CD14-positive monocyte (primary cell): ENCODE data around the gene CNTN2. TPM values are rescaled to one million over a fixed set of nuclear protein-coding genes. Genes with fewer than 3 reads are reported as not detected.

ENCODE experiments used
- DNase-seq, 3 donors: peaks; one replicate each; pipeline ENCODE4 v3.0.0-alpha.2; 2011 to 2022
- H2AFZ ChIP-seq: 2 replicates; pipeline ENCODE4 v1.6.0; 2012; ENCODE audit warnings: mild to moderate bottlenecking, low read depth, low read length, inconsistent platforms; ENCODE audit not compliant: insufficient read depth, poor library complexity, severe bottlenecking
- H3K27ac ChIP-seq, 2 donors: 1 replicate in 1 of 2; 2 replicates in 1 of 2; pipeline ENCODE4 v1.5.1; 2012 to 2013; ENCODE audit warnings: low read length in 2 of 2, control low read depth in 1 of 2, inconsistent platforms in 1 of 2, low read depth in 1 of 2, mild to moderate bottlenecking in 1 of 2
- H3K27me3 ChIP-seq, 2 donors: one replicate each; pipeline versions ENCODE4 v1.6.0 to v1.6.1; 2011 to 2013; ENCODE audit warnings: low read length in 2 of 2; ENCODE audit not compliant: control insufficient read depth in 2 of 2, insufficient read depth in 2 of 2
- H3K36me3 ChIP-seq, 2 donors: replicated peaks in 1 of 2; 1 replicate in 1 of 2; 2 replicates in 1 of 2; pipeline versions ENCODE4 v1.5.1 to v1.6.1; 2012 to 2013; ENCODE audit warnings: low read length in 2 of 2, control low read depth in 1 of 2, inconsistent platforms in 1 of 2, mild to moderate bottlenecking in 1 of 2; ENCODE audit not compliant: insufficient read depth in 2 of 2, control insufficient read depth in 1 of 2
- H3K4me1 ChIP-seq, 2 donors: 1 replicate in 1 of 2; 2 replicates in 1 of 2; pipeline versions ENCODE4 v1.5.1 to v1.6.1; 2012 to 2013; ENCODE audit warnings: low read length in 2 of 2, control low read depth in 1 of 2, inconsistent platforms in 1 of 2, mild to moderate bottlenecking in 1 of 2, moderate library complexity in 1 of 2; ENCODE audit not compliant: insufficient read depth in 2 of 2, control insufficient read depth in 1 of 2
- H3K4me2 ChIP-seq: replicated peaks from 2 replicates; pipeline ENCODE3; 2012; ENCODE audit warnings: low read length, moderate library complexity, mild to moderate bottlenecking; ENCODE audit not compliant: poor library complexity, severe bottlenecking; ENCODE audit errors: extremely low read depth
- H3K4me3 ChIP-seq, 3 experiments: fragments of 200-600 bp in 1 of 3; sonication (generic) in 1 of 3; replicated peaks in 1 of 3; 1 replicate in 2 of 3; 2 replicates in 1 of 3; pipeline ENCODE4 v1.5.1; 2011 to 2013; ENCODE audit warnings: low read length in 3 of 3, mild to moderate bottlenecking in 3 of 3, control low read depth in 2 of 3, low read depth in 2 of 3, inconsistent platforms in 1 of 3, moderate library complexity in 1 of 3
- H3K79me2 ChIP-seq: 2 replicates; pipeline ENCODE4 v1.6.0; 2012; ENCODE audit warnings: mild to moderate bottlenecking, control low read depth, inconsistent platforms, low read length, moderate library complexity; ENCODE audit not compliant: insufficient read depth
- H3K9ac ChIP-seq: 2 replicates; pipeline ENCODE4 v1.6.0; 2017; ENCODE audit warnings: low read length, mild to moderate bottlenecking; ENCODE audit not compliant: insufficient read depth, poor library complexity, severe bottlenecking
- H3K9me3 ChIP-seq, 2 donors: replicated peaks in 1 of 2; 1 replicate in 1 of 2; 2 replicates in 1 of 2; pipeline versions ENCODE4 v1.5.1 to v1.6.1; 2012 to 2013; ENCODE audit warnings: low read length in 2 of 2, control low read depth in 1 of 2; ENCODE audit not compliant: control insufficient read depth in 1 of 2, insufficient read depth in 1 of 2
- H4K20me1 ChIP-seq: 2 replicates; pipeline ENCODE4 v1.6.0; 2012; ENCODE audit warnings: mild to moderate bottlenecking, low read length, control low read depth, moderate library complexity; ENCODE audit not compliant: insufficient read depth
- H3K27ac Mint-ChIP-seq, 7 donors: one replicate each; pipeline ENCODE4 v1.8.0; 2020; ENCODE audit warnings: mild to moderate bottlenecking in 7 of 7, mixed read lengths in 7 of 7, moderate library complexity in 6 of 7, inconsistent platforms in 2 of 7
- H3K27me3 Mint-ChIP-seq, 3 donors: one replicate each; pipeline ENCODE4 v1.8.0; 2021 to 2022; ENCODE audit warnings: low read depth in 3 of 3, mild to moderate bottlenecking in 3 of 3, mixed read lengths in 3 of 3, moderate library complexity in 3 of 3, inconsistent platforms in 1 of 3
- H3K36me3 Mint-ChIP-seq, 2 donors: one replicate each; pipeline ENCODE4 v1.8.0; 2020; ENCODE audit warnings: mixed read lengths in 2 of 2, inconsistent platforms in 1 of 2, mild to moderate bottlenecking in 1 of 2
- H3K4me1 Mint-ChIP-seq: one replicate; pipeline ENCODE4 v1.8.0; 2020; ENCODE audit warnings: mild to moderate bottlenecking, mixed read lengths
- H3K4me3 Mint-ChIP-seq, 2 donors: one replicate each; pipeline ENCODE4 v1.8.0; 2020; ENCODE audit warnings: mild to moderate bottlenecking in 2 of 2, mixed read lengths in 2 of 2, moderate library complexity in 1 of 2
- H3K9me3 Mint-ChIP-seq, 7 donors: one replicate each; pipeline ENCODE4 v1.8.0; 2020 to 2022; ENCODE audit warnings: mixed read lengths in 7 of 7, mild to moderate bottlenecking in 6 of 7, moderate library complexity in 6 of 7, inconsistent platforms in 2 of 7
- CTCF ChIP-seq: fragments of 200-600 bp; IDR thresholded peaks from one replicate; pipeline ENCODE4 v1.8.0; 2022; ENCODE audit warnings: antibody characterized with exemption, mild to moderate bottlenecking
- WGBS: methylation state at CpG from one replicate; pipeline ENCODE4 v1.1.5; 2013; ENCODE audit warnings: missing lambda C conversion rate; ENCODE audit not compliant: insufficient coverage; 5-methylcytosine and 5-hydroxymethylcytosine counted together
- intact Hi-C, 2 donors: fragments of 100-400 bp; cut with micrococcal nuclease; formaldehyde crosslinking; loops; one replicate each; pipeline versions ENCODE4 v1.15.0 to v1.15.1; 2023
- polyA plus RNA-seq, 3 donors: library from polyadenylated mRNA; depleted of rRNA in 1 of 3; unstranded in 2 of 3; stranded (reverse) in 1 of 3; fragments of 300-500 nt in 2 of 3; fragments of >200 nt in 1 of 3; fragmentation: Illumina TruSeq in 2 of 3; gene quantifications; 1 replicate in 2 of 3; 2 replicates in 1 of 3; pipeline ENCODE4 v1.2.3, GENCODE V29; 2012 to 2021

CNTN2 gene
- polyA plus RNA-seq, 3 donors: not detected

GRCh38 chr1:205069371-205070125 lies 26.5 kb downstream of the CNTN2 start:
- no peaks in the 10 kb centered on the region for H3K4me1 ChIP-seq
- H3K4me2 ChIP-seq: no peak overlapping the region
- H3K27ac ChIP-seq: no peak overlapping the region
- no peaks in the 10 kb centered on the region for H4K20me1 ChIP-seq
- no peak for DNase-seq
- H3K27me3 Mint-ChIP-seq: peaks cover 0 to 3% (median 0%) of the 10 kb centered on the region in 3 donors
- no peaks in the 10 kb centered on the region for H3K27me3 ChIP-seq
- no peaks in the 10 kb centered on the region for H3K4me1 Mint-ChIP-seq
- intact Hi-C loops: no loop called here
- TF ChIP-seq CTCF: no peak
- H3K9me3 ChIP-seq: no peaks in the 10 kb centered on the region
- H3K4me3 ChIP-seq: no peak overlapping the region
- 89% methylated on average over 31 of the region's 42 CpGs for WGBS
- H3K36me3 Mint-ChIP-seq: no peaks in the 10 kb centered on the region
- H3K9ac ChIP-seq: no peak overlapping the region
- no peak overlapping the region for H2AFZ ChIP-seq
- H3K36me3 ChIP-seq: no peaks in the 10 kb centered on the region
- H3K79me2 ChIP-seq: no peaks in the 10 kb centered on the region
- no peak overlapping the region for H3K4me3 Mint-ChIP-seq
- peak overlapping the region in 1 of 7 donors; percentile 5 for H3K27ac Mint-ChIP-seq
- no peaks in the 10 kb centered on the region for H3K9me3 Mint-ChIP-seq

- Histone ChIP-seq H3K4me1 (no peaks in the 10 kb centered on the region), H3K4me2 (no peak overlapping the region), H3K79me2 (no peaks in the 10 kb centered on the region), H3K27ac (no peak overlapping the region), H3K27me3 (no peaks in the 10 kb centered on the region), H3K9ac (no peak overlapping the region), H3K9me3 (no peaks in the 10 kb centered on the region), H3K4me3 (no peak overlapping the region), H2AFZ (no peak overlapping the region), H4K20me1 (no peaks in the 10 kb centered on the region), H3K36me3 (no peaks in the 10 kb centered on the region)
- 92% methylated on average over 2 of the region's 2 CpGs for WGBS
- intact Hi-C loops: no loop called here
- H3K4me3 Mint-ChIP-seq: no peak overlapping the region
- DNase-seq: no peak
- peaks cover 0 to 3% (median 2%) of the 10 kb centered on the region in 3 donors for H3K27me3 Mint-ChIP-seq
- peak overlapping the region in 1 of 7 donors; percentile 43 for H3K27ac Mint-ChIP-seq
- H3K36me3 Mint-ChIP-seq: no peaks in the 10 kb centered on the region
- TF ChIP-seq CTCF: no peak
- no peaks in the 10 kb centered on the region for H3K9me3 Mint-ChIP-seq
- no peaks in the 10 kb centered on the region for H3K4me1 Mint-ChIP-seq
Observed at GRCh38 chr1:205071028-205071409, 28.0 kb downstream of the CNTN2 start.
